Breast epithelium (tissue), 4 donors: ENCODE measurements around the gene PIP5K1B. TPM values are rescaled to one million over a fixed set of nuclear protein-coding genes. Genes with fewer than 3 reads are reported as not detected.

Experiments
- DNase-seq, 2 donors: peaks; one replicate each; pipeline ENCODE4 v3.0.0-alpha.2; 2019; ENCODE audit warnings: low spot score in 2 of 2
- H3K27ac ChIP-seq, 2 donors: fragments of 200-600 bp; sonication (generic) in 1 of 2; one replicate each; pipeline ENCODE4 v1.5.1; 2016 to 2019; ENCODE audit warnings: mild to moderate bottlenecking in 1 of 2
- H3K27me3 ChIP-seq, 2 donors: fragments of 200-600 bp; sonication (generic) in 1 of 2; one replicate each; pipeline versions ENCODE4 v1.5.1 to v1.6.0; 2017 to 2019; ENCODE audit warnings: control low read depth in 1 of 2, mild to moderate bottlenecking in 1 of 2
- H3K36me3 ChIP-seq: fragments of 200-600 bp; one replicate; pipeline ENCODE4 v1.5.1; 2019
- H3K4me1 ChIP-seq, 2 donors: fragments of 200-600 bp; sonication (generic); one replicate each; pipeline ENCODE4 v1.5.1; 2016 to 2019; ENCODE audit warnings: control low read depth in 1 of 2
- H3K4me3 ChIP-seq, 3 donors: fragments of 200-600 bp; sonication (generic); 1 replicate in 2 of 3; 2 replicates in 1 of 3; pipeline ENCODE4 v1.5.1; 2016 to 2019; ENCODE audit warnings: mild to moderate bottlenecking in 3 of 3, moderate library complexity in 2 of 3
- H3K9me3 ChIP-seq, 2 donors: fragments of 200-600 bp; sonication (generic) in 1 of 2; one replicate each; pipeline ENCODE4 v1.5.1; 2016 to 2019; ENCODE audit warnings: control low read depth in 1 of 2
- POLR2A ChIP-seq: fragments of 450-650 bp; IDR thresholded peaks from one replicate; pipeline ENCODE4 v1.6.1; 2016; ENCODE audit warnings: antibody characterized with exemption, mild to moderate bottlenecking, moderate library complexity
- POLR2AphosphoS5 ChIP-seq, 3 donors: sonication (generic); formaldehyde crosslinking; IDR thresholded peaks; one replicate each; pipeline ENCODE4 v1.6.1; 2017; ENCODE audit warnings: antibody characterized with exemption in 3 of 3
- intact Hi-C: fragments of 100-400 bp; cut with DNase I; formaldehyde crosslinking; loops from one replicate; pipeline ENCODE4 v1.15.1; 2023; ENCODE audit warnings: low total_unique reads
- total RNA-seq, 3 donors: library from RNA; depleted of rRNA; stranded (reverse); fragments of >200 nt; gene quantifications; one replicate each; pipeline ENCODE4 v1.1.0, GENCODE V29; 2016
- TF ChIP-seq, protein P1 (sequence below), 3 donors: fragments of 450-650 bp; IDR thresholded peaks; one replicate each; pipeline ENCODE4 v1.5.1; 2016 to 2017; ENCODE audit warnings: antibody characterized with exemption in 3 of 3, mild to moderate bottlenecking in 3 of 3, moderate library complexity in 3 of 3

The PIP5K1B gene
- total RNA-seq, 3 donors from 2014 or later = 0.80 to 11.1 (median 9.8) TPM

DNA sequence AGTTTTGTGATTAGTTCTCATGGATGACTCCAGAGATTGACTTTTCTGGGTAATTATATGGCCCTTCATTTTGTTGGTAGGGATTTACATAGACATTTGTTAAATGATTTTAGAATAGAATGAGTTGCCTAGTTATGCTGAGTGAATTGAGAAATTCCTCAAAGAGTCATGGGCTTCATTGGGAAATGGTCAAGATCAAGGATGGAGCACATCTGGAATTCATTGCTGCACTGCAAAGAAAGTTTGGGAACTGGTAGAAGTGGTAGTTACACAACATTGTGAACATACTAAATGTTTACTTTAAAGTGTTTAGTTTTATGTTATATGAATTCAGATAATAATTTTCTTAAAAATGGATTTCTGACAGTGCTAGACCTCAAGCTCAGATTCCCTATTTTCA, 46.5 kb downstream of the PIP5K1B start:
- no peaks in the 10 kb centered on the region for H3K27me3 ChIP-seq
- no peaks in the 10 kb centered on the region for H3K4me1 ChIP-seq
- no peaks in the 10 kb centered on the region for H3K9me3 ChIP-seq
- TF ChIP-seq POLR2A = no peak
- TF ChIP-seq POLR2AphosphoS5 (IDR thresholded peaks at IDR 0.05) = no peak
- TF ChIP-seq, protein P1, sequence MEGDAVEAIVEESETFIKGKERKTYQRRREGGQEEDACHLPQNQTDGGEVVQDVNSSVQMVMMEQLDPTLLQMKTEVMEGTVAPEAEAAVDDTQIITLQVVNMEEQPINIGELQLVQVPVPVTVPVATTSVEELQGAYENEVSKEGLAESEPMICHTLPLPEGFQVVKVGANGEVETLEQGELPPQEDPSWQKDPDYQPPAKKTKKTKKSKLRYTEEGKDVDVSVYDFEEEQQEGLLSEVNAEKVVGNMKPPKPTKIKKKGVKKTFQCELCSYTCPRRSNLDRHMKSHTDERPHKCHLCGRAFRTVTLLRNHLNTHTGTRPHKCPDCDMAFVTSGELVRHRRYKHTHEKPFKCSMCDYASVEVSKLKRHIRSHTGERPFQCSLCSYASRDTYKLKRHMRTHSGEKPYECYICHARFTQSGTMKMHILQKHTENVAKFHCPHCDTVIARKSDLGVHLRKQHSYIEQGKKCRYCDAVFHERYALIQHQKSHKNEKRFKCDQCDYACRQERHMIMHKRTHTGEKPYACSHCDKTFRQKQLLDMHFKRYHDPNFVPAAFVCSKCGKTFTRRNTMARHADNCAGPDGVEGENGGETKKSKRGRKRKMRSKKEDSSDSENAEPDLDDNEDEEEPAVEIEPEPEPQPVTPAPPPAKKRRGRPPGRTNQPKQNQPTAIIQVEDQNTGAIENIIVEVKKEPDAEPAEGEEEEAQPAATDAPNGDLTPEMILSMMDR (IDR thresholded peaks at IDR 0.05) = no peak
- no peak overlapping the region for H3K4me3 ChIP-seq
- intact Hi-C loops = no loop called here
- H3K27ac ChIP-seq = no peak overlapping the region
- no peaks in the 10 kb centered on the region for H3K36me3 ChIP-seq
- no peak for DNase-seq

DNA sequence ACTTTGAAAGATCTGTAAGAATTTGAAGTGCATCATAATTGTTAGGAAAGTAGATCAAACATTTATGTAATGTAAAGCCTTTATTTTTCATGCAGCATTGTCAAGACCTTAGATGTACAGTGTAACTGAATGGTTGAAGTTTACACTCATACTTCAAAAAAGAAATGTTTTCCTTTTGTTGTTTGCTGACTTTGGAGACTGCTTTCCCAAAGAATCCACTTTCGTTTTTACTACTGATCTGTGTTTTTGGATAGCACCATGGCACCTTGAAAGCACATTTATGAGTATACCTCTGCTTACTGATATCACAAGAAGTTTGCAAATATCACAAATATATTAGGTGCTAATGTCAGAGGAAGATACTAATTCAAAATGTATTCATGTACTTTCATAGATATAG, 50.0 kb downstream of the PIP5K1B start:
- Histone ChIP-seq H3K4me1 (no peaks in the 10 kb centered on the region), H3K27ac (no peak overlapping the region), H3K9me3 (no peaks in the 10 kb centered on the region), H3K4me3 (no peak overlapping the region), H3K36me3 (no peaks in the 10 kb centered on the region), H3K27me3 (no peaks in the 10 kb centered on the region)
- TF ChIP-seq POLR2AphosphoS5 (IDR thresholded peaks at IDR 0.05) (no peak), POLR2A (no peak)
- TF ChIP-seq, protein P1 (IDR thresholded peaks at IDR 0.05) = no peak
- DNase-seq = no peak
- intact Hi-C loops = no loop called here

DNA sequence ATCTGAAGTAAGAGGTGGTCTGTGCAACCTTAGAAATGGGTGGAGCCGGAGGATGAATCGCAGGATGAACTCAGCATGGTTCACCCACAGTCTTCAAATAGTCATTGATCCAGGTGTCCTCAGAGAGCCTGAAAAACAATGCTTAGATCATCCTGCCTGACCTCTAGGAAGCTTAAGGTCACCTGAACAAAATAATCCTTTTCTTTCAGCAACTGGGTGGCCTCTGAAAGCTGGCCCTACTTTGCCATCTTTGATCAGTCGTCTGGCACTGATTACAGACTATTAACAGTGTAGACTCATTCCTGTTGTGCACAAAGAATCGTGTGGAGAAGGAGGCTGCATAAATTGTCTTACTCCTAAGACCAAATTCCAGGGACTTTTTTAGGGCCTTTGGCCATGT, 50.7 kb downstream of the PIP5K1B start:
- TF ChIP-seq POLR2A (no peak), POLR2AphosphoS5 (IDR thresholded peaks at IDR 0.05) (no peak)
- TF ChIP-seq, protein P1 (IDR thresholded peaks at IDR 0.05) = no peak
- H3K36me3 ChIP-seq = no peaks in the 10 kb centered on the region
- no peaks in the 10 kb centered on the region for H3K27me3 ChIP-seq
- H3K4me3 ChIP-seq = no peak overlapping the region
- no peaks in the 10 kb centered on the region for H3K4me1 ChIP-seq
- no peak for DNase-seq
- intact Hi-C loops = no loop called here
- no peak overlapping the region for H3K27ac ChIP-seq
- no peaks in the 10 kb centered on the region for H3K9me3 ChIP-seq

DNA sequence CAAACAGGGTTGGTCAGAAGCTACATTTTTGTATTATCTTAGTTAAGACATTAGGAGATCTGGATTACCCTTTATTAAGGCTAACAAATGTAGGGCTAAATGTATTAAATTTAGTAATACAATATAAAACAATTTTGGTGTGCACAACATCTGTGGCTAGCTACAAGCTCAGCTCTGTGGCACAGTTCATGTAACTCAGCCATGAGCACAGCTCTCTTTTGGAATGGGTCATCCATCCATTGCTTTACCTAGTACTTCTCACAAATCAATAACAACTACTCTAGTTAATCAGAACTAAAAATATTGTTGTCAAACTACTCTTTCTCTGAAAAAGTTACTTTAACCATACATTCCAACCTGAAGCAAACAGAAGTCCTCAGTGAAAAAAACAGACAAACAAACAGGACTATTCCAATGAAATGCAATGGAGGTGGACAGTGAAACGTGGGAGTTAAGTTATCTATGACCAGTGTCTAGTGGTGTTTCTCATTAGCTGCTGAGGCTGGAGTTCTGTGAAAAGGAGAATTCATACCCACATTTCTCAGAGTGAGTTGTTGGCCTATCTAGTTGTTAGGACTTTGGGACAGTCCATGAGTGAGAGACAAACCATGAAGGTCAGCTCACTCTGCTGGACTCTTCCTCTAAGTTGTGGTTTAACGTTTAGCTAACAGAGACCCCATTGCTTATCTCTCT, 55.1 kb downstream of the PIP5K1B start:
- Histone ChIP-seq H3K27ac (no peak overlapping the region), H3K27me3 (no peaks in the 10 kb centered on the region), H3K9me3 (no peaks in the 10 kb centered on the region), H3K4me3 (no peak overlapping the region), H3K36me3 (no peaks in the 10 kb centered on the region), H3K4me1 (no peaks in the 10 kb centered on the region)
- DNase-seq = no peak
- intact Hi-C loops = loop anchor here (10.0 kb wide), 1 partner anchor 65 kb away; no protein-coding TSS in a partner anchor
- no peak for TF ChIP-seq POLR2AphosphoS5 (IDR thresholded peaks at IDR 0.05)
- TF ChIP-seq, protein P1 (IDR thresholded peaks at IDR 0.05) = no peak

DNA sequence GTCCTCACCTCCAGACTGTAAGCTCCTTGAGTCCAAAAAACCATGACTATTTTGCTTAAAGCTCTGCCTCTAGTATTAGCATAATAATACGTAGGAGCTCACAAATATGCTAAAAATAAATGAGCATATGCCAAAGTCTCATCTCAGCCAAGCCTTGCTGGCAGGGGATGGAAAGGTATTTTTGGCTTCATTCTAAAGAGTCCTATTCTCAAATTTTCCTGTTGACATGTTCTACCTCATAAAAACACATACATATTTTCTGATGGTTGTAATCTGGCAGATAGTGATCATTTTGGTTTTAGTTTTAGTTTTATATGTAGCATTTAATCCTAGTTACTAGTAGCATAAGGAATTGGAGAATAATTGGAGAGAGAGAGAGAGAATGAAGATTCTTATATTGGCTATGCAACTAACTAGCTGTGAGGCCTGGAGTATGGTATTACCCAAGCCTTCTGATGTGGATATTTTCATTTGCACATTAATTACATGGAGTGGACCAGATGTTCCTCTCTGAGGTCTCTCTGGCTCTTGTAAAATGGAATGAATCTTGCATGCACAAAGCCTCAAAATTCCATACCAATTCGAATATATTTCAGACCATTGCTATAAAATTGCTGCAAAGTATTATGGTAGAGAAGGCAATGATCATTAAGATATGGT, 55.8 kb downstream of the PIP5K1B start:
- Histone ChIP-seq H3K4me1 (no peaks in the 10 kb centered on the region), H3K9me3 (no peaks in the 10 kb centered on the region), H3K4me3 (no peak overlapping the region), H3K36me3 (no peaks in the 10 kb centered on the region), H3K27ac (no peak overlapping the region), H3K27me3 (no peaks in the 10 kb centered on the region)
- no peak for DNase-seq
- intact Hi-C loops = loop anchor here (10.0 kb wide), 1 partner anchor 66 kb away; no protein-coding TSS in a partner anchor
- TF ChIP-seq POLR2A (no peak), POLR2AphosphoS5 (IDR thresholded peaks at IDR 0.05) (no peak)
- TF ChIP-seq, protein P1 (IDR thresholded peaks at IDR 0.05) = no peak
